ENCODE results near the gene POU4F3.

DNA sequence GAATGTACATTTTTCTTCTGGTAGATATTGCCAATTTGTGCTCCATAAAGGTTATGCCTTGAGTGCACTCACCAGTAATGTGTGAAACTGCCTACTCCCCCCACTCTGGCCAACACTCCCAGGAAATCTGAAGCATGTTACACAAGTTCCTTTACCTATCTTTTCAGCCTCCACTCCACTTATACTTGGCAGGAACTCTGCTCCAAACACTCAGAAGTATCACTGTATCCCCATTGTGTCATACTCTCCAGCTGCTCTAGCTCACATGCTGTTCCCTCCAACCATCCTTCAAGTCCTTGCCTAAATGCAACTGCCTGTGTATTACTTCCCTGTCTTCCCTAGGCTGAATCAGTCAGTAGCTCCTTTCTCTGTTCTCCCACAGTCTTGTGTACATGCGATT, 28.3 kb downstream of the POU4F3 start:
- TF ChIP-seq, protein P1, sequence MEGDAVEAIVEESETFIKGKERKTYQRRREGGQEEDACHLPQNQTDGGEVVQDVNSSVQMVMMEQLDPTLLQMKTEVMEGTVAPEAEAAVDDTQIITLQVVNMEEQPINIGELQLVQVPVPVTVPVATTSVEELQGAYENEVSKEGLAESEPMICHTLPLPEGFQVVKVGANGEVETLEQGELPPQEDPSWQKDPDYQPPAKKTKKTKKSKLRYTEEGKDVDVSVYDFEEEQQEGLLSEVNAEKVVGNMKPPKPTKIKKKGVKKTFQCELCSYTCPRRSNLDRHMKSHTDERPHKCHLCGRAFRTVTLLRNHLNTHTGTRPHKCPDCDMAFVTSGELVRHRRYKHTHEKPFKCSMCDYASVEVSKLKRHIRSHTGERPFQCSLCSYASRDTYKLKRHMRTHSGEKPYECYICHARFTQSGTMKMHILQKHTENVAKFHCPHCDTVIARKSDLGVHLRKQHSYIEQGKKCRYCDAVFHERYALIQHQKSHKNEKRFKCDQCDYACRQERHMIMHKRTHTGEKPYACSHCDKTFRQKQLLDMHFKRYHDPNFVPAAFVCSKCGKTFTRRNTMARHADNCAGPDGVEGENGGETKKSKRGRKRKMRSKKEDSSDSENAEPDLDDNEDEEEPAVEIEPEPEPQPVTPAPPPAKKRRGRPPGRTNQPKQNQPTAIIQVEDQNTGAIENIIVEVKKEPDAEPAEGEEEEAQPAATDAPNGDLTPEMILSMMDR (IDR thresholded peaks at IDR 0.05 in 8 of 11, conservative IDR thresholded peaks at IDR 0.05 in 3 of 11): no peak
- TF ChIP-seq POLR2A (IDR thresholded peaks at IDR 0.05) (no peak), POLR2AphosphoS5 (IDR thresholded peaks at IDR 0.05) (no peak)

Data from spleen (tissue), 7 donors.